ENCODE results near the gene PRSS27.
A peak's percentile ranks its signal among the peaks of the same experiment; 100 is the strongest.
"Not testable (repeated sequence)": the region's sequence is repeated elsewhere in the genome, so short reads cannot be mapped to it uniquely, and the experiment has no call there.

Gene PRSS27

DNA sequence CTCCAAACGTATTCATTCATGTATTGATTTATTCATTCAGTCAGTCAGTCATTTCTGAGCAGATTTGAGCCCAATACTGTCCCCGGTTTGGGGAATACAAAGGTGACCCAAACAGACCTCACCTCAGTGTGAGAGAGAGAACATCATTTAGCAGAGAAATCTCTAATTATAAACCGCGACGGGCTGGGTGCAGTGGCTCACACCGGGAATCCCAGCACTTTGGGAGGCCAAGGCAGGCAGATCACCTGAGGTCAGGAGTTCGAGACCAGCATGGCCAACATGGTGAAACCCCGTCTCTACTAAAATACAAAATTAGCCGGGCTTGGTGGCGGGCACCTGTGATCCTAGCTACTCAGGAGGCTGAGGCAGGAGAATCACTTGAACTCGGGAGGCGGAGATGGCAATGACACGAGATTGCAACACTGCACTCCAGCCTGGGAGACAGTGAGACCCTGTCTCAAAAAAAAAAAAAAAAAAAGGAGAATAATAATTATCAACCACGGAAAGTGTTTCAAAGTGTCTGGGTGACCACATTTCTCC, 1.7 kb upstream of the PRSS27 start:
- DNase-seq, result not testable (repeated sequence)

GRCh38 chr16:2720719-2721633, 952 bp upstream of the PRSS27 start:
- peak; percentile 71 for DNase-seq

- DNase-seq, result no peak
Measured at GRCh38 chr16:2719328-2720063, 528 bp downstream of the PRSS27 start.

GRCh38 chr16:2717383-2718263, 2.4 kb downstream of the PRSS27 start:
- DNase-seq, result no peak

- no peak for DNase-seq
Measured at GRCh38 chr16:2716948-2717347, 3.1 kb downstream of the PRSS27 start.

GRCh38 chr16:2715966-2716885, 3.8 kb downstream of the PRSS27 start:
- no peak for DNase-seq

GRCh38 chr16:2715519-2715918, 4.5 kb downstream of the PRSS27 start:
- DNase-seq, result peak; percentile 59

DNA sequence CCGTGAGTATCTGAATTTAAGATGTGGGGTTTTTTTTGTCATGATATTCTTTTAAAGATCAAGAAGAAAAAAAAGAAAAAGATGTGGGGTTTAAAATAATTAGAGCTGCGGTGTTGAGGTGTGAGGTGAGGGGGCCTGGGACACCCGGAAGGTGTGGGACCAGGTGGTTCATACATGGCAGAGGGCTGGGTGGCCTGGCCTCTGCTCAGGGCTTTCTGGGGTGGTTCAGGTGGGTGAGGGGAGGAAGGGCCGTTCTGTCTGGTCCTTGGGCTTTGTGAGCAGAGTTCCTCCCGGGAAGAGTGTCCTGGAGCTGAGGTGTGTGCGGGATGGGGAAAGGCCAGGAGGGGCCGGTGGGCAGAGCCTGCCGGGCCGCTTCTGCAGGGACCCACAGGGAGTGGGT, 5.0 kb downstream of the PRSS27 start:
- no peak for DNase-seq

GRCh38 chr16:2713985-2714774, 5.8 kb downstream of the PRSS27 start:
- DNase-seq, result no peak

- peak; percentile 46 for DNase-seq
Measured at GRCh38 chr16:2713523-2713922, 6.5 kb downstream of the PRSS27 start.

DNA sequence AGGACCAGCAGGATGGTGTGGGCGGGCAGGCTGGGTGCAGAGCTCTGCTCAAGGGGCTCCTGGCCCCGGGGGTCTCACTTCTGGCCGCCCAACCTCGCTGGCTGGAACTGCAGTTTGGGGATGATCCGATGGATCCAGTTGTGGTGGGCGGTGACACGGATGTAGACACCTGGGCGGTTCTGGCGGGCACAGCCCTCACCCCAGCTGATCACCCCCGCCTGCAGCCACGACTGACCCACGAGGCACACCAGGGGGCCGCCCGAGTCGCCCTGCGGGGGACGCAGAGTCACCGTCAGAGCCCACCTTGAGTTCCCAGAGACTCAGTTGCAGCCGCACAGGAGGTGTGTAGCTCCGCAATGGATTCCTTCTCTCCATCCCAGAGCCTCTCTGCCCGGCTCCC, 7.5 kb downstream of the PRSS27 start:
- DNase-seq, result no peak

GRCh38 chr16:2712063-2712441, 8.0 kb downstream of the PRSS27 start:
- DNase-seq, result no peak

- DNase-seq, result no peak
Measured at GRCh38 chr16:2711370-2712062, 8.5 kb downstream of the PRSS27 start.

GRCh38 chr16:2710711-2711231, 9.3 kb downstream of the PRSS27 start:
- DNase-seq, result no peak

DNA sequence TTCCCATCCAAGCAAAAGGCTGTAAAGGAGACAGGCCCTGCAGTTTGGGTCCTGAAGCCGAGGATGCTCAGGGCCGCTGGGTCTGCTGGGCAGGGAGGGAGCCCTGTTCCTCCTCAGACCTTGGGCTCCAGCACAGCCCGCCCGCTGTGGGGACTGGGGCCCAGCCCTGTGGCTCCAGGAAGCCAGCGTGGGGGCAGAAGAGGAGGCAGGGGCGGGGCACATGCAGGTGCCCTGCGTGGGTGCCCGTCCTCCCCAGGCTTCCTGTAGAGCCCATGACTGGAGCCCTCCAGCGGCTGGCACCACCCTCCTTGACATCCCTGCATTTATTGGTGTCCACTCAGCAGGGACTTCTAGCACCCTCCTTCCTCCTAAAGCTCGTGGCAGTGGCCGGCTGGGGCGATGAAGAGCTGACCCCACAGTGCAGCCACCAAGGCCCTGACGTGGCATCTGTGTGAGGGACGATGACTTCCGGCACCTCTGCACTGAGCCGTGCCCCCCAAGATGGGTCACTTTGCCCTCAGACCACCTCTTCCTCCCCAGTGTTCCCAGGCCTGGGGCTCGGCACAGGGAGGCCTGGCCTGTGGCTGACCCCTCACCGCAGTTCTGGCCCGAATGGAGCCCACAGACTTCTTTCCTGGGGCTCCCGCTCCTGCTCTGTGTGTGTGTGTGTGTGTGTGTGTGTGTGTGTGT, 9.9 kb downstream of the PRSS27 start:
- DNase-seq, result no peak

DNA sequence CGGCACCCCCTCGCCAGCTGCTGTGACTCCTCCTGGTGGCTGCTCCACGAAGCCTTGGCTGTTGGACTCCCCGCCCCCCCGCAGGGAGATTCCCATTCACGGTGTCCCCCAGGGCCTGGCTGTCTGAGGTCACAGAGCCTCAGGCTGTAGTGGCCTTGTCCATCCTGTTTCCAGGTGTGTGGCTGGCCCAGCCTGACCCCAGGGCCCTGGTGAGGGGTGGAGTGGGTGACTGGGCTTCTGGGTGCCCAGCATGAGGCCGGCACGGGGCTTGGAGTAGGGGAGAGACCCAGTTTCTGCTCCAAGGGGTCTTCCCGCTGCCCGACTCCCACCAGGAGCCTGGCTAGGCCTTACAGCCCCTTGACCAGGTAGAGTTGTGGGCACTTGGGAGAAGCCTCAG, 10.4 kb downstream of the PRSS27 start:
- DNase-seq, result no peak

DNA sequence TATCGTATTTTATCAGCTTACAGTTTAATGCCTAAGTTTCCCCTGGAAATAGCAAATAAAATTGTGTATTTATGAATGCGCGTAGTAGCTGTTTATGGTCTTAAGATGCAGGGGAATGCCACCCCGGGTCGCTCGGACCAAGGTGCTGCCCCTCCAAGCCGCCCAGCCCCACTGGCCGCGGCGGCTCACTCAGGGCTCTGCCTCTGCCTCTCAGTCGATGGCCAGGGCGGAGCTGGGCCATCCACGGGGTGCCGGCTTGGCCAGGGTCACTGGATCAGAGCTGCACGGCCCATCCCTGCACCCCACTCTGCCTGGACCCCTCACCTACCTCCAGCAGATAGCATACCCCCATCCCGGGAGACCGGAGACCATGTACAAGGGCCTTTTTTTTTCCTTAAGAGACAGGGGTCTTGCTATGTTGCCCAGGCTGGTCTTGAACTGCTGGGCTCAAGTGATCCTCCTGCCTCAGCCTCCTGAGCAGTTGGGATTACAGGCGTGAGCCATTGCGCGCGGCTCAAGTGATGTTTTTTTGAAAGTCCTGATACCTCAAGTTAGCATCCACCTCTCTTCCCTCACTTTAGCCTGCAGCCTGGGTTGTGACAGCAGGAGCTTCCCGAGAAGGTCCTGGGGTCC, 11.0 kb downstream of the PRSS27 start:
- DNase-seq, result no peak

GRCh38 chr16:2708290-2708639, 11.8 kb downstream of the PRSS27 start:
- no peak for DNase-seq

Data from MV-4-11 (cell line).